Neutrophil (primary cell): ENCODE results near the gene SUGCT.

Experiments used
- H3K27ac ChIP-seq: fragments of 200-600 bp; sonication (generic); 2 replicates; pipeline ENCODE4 v1.5.1; 2016; ENCODE audit warnings: mild to moderate bottlenecking, moderate library complexity
- H3K27me3 ChIP-seq: fragments of 200-600 bp; sonication (generic); 2 replicates; pipeline ENCODE4 v1.6.0; 2016; ENCODE audit warnings: mild to moderate bottlenecking
- H3K36me3 ChIP-seq: fragments of 200-600 bp; sonication (generic); 2 replicates; pipeline ENCODE4 v1.5.1; 2017
- H3K4me1 ChIP-seq, 2 experiments: fragments of 200-600 bp in 1 of 2; sonication (generic) in 1 of 2; 1 replicate in 1 of 2; 2 replicates in 1 of 2; pipeline versions ENCODE4 v1.5.1 to v1.6.1; 2013 to 2016; ENCODE audit warnings: low read depth in 1 of 2, low read length in 1 of 2, mild to moderate bottlenecking in 1 of 2, moderate library complexity in 1 of 2; ENCODE audit not compliant: control insufficient read depth in 1 of 2, insufficient read depth in 1 of 2
- H3K4me3 ChIP-seq, 2 experiments: fragments of 200-600 bp in 1 of 2; sonication (generic) in 1 of 2; 1 replicate in 1 of 2; 2 replicates in 1 of 2; pipeline ENCODE4 v1.5.1; 2013 to 2016; ENCODE audit warnings: low read depth in 1 of 2, low read length in 1 of 2, mild to moderate bottlenecking in 1 of 2, moderate library complexity in 1 of 2
- H3K9me3 ChIP-seq: fragments of 200-600 bp; sonication (generic); 2 replicates; pipeline ENCODE4 v1.5.1; 2016
- TF ChIP-seq, protein P1 (sequence below): fragments of 200-600 bp; sonication (generic); IDR thresholded peaks from 2 replicates; pipeline ENCODE4 v1.5.1; 2016; ENCODE audit warnings: antibody characterized with exemption

SUGCT gene

GRCh38 chr7:40097728-40098127, 37.1 kb upstream of the SUGCT start:
- TF ChIP-seq, protein P1, sequence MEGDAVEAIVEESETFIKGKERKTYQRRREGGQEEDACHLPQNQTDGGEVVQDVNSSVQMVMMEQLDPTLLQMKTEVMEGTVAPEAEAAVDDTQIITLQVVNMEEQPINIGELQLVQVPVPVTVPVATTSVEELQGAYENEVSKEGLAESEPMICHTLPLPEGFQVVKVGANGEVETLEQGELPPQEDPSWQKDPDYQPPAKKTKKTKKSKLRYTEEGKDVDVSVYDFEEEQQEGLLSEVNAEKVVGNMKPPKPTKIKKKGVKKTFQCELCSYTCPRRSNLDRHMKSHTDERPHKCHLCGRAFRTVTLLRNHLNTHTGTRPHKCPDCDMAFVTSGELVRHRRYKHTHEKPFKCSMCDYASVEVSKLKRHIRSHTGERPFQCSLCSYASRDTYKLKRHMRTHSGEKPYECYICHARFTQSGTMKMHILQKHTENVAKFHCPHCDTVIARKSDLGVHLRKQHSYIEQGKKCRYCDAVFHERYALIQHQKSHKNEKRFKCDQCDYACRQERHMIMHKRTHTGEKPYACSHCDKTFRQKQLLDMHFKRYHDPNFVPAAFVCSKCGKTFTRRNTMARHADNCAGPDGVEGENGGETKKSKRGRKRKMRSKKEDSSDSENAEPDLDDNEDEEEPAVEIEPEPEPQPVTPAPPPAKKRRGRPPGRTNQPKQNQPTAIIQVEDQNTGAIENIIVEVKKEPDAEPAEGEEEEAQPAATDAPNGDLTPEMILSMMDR = no peak
- no peaks in the 10 kb centered on the region for H3K4me1 ChIP-seq
- H3K36me3 ChIP-seq = peaks cover 49% of the 10 kb centered on the region
- H3K27ac ChIP-seq = no peak overlapping the region
- no peaks in the 10 kb centered on the region for H3K9me3 ChIP-seq
- H3K27me3 ChIP-seq = no peaks in the 10 kb centered on the region
- no peak overlapping the region for H3K4me3 ChIP-seq

DNA sequence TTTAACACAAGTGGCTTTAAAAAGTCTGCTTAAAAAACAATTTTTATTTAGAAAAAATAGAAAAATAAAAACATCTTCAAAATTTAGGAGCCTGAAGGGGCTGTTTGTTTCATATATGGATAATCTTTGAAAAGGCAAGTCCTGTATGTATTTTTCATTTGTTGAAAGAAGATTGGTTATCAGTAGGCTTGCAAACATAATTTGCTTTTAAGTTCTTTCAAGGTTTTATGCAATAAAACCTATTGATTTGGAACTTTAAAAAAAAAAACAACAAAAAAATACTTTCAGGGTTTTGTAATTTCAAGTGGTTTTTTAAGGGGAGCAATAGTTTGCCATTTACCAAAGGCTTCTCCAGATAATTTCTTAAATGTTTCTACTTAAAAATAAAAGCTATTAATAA, 36.0 kb upstream of the SUGCT start:
- Histone ChIP-seq H3K9me3 (no peaks in the 10 kb centered on the region), H3K4me3 (no peak overlapping the region), H3K36me3 (peaks cover 38% of the 10 kb centered on the region), H3K4me1 (no peaks in the 10 kb centered on the region), H3K27me3 (no peaks in the 10 kb centered on the region), H3K27ac (no peak overlapping the region)
- TF ChIP-seq, protein P1 = no peak

DNA sequence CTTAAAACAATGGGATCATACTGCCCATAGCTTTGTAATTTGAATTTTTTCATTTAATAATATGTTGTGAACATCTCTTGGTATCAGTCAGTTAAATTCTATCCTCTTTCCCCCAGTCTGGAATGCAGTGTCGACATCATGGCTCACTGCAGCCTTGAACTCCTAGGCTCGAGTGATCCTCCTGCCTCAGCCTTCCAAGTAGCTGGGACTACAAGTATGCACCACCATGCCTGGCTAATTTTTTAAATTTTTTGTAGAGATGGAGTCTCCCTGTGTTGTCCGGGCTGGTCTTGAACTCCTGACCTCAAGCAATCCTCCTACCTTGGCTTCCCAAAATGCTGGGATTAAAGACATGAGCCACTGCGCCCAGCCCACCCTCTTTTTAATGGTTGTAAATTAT, 35.0 kb upstream of the SUGCT start:
- Histone ChIP-seq H3K9me3 (no peaks in the 10 kb centered on the region), H3K27ac (no peak overlapping the region), H3K4me1 (no peaks in the 10 kb centered on the region), H3K27me3 (no peaks in the 10 kb centered on the region), H3K4me3 (no peak overlapping the region), H3K36me3 (peaks cover 30% of the 10 kb centered on the region)
- TF ChIP-seq, protein P1 = no peak

- no peaks in the 10 kb centered on the region for H3K4me1 ChIP-seq
- peaks cover 16% of the 10 kb centered on the region for H3K36me3 ChIP-seq
- H3K4me3 ChIP-seq = no peak overlapping the region
- no peaks in the 10 kb centered on the region for H3K27me3 ChIP-seq
- TF ChIP-seq, protein P1 = no peak
- no peak overlapping the region for H3K27ac ChIP-seq
- no peaks in the 10 kb centered on the region for H3K9me3 ChIP-seq
These were observed 33.6 kb upstream of the SUGCT start for GRCh38 chr7:40101201-40101600.

DNA sequence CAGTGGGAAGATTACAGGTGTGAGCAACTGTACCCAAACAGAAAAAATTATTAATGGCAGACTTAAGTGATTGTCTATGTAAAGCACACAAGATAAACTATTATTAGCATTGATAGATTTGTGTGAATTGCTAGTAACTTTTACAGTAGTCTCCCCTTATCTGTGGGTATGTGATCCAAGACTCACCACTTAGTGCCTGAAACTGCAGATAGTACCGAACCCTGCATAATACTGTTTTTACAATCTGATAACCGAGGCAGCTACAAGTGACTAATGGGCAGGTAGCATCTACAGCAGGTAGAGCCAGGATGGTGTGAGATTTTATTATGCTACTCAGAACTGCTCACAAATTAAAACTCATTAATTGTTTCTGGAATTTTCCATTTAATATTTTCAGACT, 31.9 kb upstream of the SUGCT start:
- no peak overlapping the region for H3K4me3 ChIP-seq
- no peak overlapping the region for H3K27ac ChIP-seq
- H3K36me3 ChIP-seq = peaks cover 3% of the 10 kb centered on the region
- TF ChIP-seq, protein P1 = no peak
- no peaks in the 10 kb centered on the region for H3K9me3 ChIP-seq
- no peaks in the 10 kb centered on the region for H3K27me3 ChIP-seq
- no peaks in the 10 kb centered on the region for H3K4me1 ChIP-seq
